Muscle layer of duodenum (tissue), 2 donors: Measurements from ENCODE around the gene HIVEP1.

Source experiments
- H3K27ac ChIP-seq: one replicate; pipeline ENCODE4 v1.7.0; 2013; ENCODE audit warnings: mild to moderate bottlenecking, low read length
- H3K27me3 ChIP-seq: one replicate; pipeline ENCODE4 v1.7.0; 2013; ENCODE audit warnings: low read depth, mild to moderate bottlenecking, control low read depth, low read length
- H3K36me3 ChIP-seq, 2 donors: one replicate each; pipeline ENCODE4 v1.7.0; 2013; ENCODE audit warnings: low read length in 2 of 2, control low read depth in 1 of 2, mild to moderate bottlenecking in 1 of 2; ENCODE audit not compliant: insufficient read depth in 2 of 2, control insufficient read depth in 1 of 2
- H3K4me1 ChIP-seq, 2 donors: one replicate each; pipeline ENCODE4 v1.7.0; 2013; ENCODE audit warnings: low read length in 2 of 2, mild to moderate bottlenecking in 2 of 2, control low read depth in 1 of 2, moderate library complexity in 1 of 2; ENCODE audit not compliant: insufficient read depth in 2 of 2, control insufficient read depth in 1 of 2
- H3K4me3 ChIP-seq, 2 donors: one replicate each; pipeline ENCODE4 v1.7.0; 2013; ENCODE audit warnings: low read length in 2 of 2, low read depth in 1 of 2, mild to moderate bottlenecking in 1 of 2
- H3K9me3 ChIP-seq, 2 donors: one replicate each; pipeline ENCODE4 v1.7.0; 2013; ENCODE audit warnings: low read length in 2 of 2, control low read depth in 1 of 2, mild to moderate bottlenecking in 1 of 2; ENCODE audit not compliant: control insufficient read depth in 1 of 2
- donor health status: healthy.

Gene HIVEP1

DNA sequence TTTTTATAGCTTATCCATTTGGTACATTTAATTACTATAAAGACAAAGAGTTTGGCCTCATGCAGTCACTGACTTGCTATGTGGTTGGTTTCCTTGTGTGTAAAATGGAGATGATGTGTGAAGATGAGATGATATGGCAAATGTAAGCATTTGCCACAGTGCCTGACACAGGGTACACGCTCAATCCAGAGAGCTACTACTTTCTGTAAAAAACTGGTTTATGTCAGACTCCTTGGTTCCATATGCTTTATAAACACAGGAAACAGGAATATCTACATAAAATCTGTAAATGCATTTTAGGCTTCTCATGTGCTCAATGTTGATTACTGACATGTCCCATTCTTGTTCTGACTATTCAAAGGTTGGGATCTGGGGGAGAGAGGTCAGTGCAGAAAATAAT, 10.4 kb downstream of the HIVEP1 start:
- no peaks in the 10 kb centered on the region for H3K9me3 ChIP-seq
- no peak overlapping the region for H3K4me3 ChIP-seq
- peaks cover 8 to 10% of the 10 kb centered on the region in 2 donors for H3K36me3 ChIP-seq
- H3K4me1 ChIP-seq, result peaks cover 4 to 8% of the 10 kb centered on the region in 2 donors
- H3K27me3 ChIP-seq, result no peaks in the 10 kb centered on the region
- H3K27ac ChIP-seq, result no peak overlapping the region

- peaks cover 4 to 8% of the 10 kb centered on the region in 2 donors for H3K4me1 ChIP-seq
- no peak overlapping the region for H3K27ac ChIP-seq
- peaks cover 5 to 8% of the 10 kb centered on the region in 2 donors for H3K36me3 ChIP-seq
- no peak overlapping the region for H3K4me3 ChIP-seq
- no peaks in the 10 kb centered on the region for H3K9me3 ChIP-seq
- no peaks in the 10 kb centered on the region for H3K27me3 ChIP-seq
These were observed 10.9 kb downstream of the HIVEP1 start for GRCh38 chr6:12022953-12023388.

- H3K27me3 ChIP-seq, result no peaks in the 10 kb centered on the region
- H3K4me3 ChIP-seq, result no peak overlapping the region
- H3K36me3 ChIP-seq, result peaks cover 4 to 8% of the 10 kb centered on the region in 2 donors
- H3K9me3 ChIP-seq, result no peaks in the 10 kb centered on the region
- H3K4me1 ChIP-seq, result peaks cover 4 to 8% of the 10 kb centered on the region in 2 donors
- H3K27ac ChIP-seq, result peak overlapping the region; percentile 11
These were observed 12.1 kb downstream of the HIVEP1 start for GRCh38 chr6:12024216-12024615.

GRCh38 chr6:12024699-12025434, 12.8 kb downstream of the HIVEP1 start:
- peak overlapping the region; percentile 11 for H3K27ac ChIP-seq
- H3K4me3 ChIP-seq, result no peak overlapping the region
- peaks cover 0 to 2% of the 10 kb centered on the region in 2 donors for H3K9me3 ChIP-seq
- no peaks in the 10 kb centered on the region for H3K27me3 ChIP-seq
- peaks cover 6 to 10% of the 10 kb centered on the region in 2 donors for H3K36me3 ChIP-seq
- peaks cover 4 to 8% of the 10 kb centered on the region in 2 donors for H3K4me1 ChIP-seq

DNA sequence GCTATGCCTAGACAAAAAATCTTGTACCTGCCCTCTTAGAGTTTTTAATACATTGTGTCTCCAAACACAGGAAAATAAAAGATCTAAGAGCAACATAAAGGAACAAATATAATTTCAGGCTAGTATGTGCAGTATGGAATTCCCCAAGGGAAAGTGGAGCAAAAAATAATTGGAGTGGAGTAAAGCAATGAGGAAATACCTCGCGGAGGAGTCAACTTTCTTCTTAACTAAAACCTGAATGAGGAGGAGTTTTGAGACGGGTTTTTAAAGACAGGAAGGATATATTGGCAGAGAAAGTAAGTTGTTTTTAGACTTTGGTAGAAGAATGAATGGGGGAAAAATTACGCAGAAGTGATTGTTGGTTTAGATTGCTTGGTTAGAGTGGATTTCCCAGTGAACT, 14.0 kb downstream of the HIVEP1 start:
- Histone ChIP-seq H3K27me3 (no peaks in the 10 kb centered on the region), H3K9me3 (peaks cover 0 to 8% of the 10 kb centered on the region in 2 donors), H3K4me1 (peaks cover 4 to 8% of the 10 kb centered on the region in 2 donors), H3K27ac (no peak overlapping the region), H3K36me3 (peaks cover 0 to 10% of the 10 kb centered on the region in 2 donors), H3K4me3 (no peak overlapping the region)

DNA sequence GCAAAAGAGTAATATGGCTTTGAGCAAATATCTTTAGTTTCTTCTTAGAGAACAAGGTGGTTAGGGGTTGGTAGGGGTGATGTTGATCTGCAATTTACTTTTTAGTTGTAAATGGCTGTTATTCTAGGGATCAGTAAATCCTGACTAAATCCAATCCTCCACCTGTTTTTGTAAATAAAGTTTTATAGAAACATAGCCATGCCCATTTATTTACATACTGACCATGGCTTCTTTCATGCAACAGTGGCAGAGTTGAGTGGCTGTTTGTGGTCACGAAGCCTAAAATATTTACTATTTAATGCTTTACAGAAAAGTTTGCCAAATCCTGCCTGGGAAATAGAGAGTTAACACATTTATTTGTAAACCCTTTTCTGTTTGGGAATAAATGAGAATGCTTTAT, 14.7 kb downstream of the HIVEP1 start:
- H3K4me1 ChIP-seq, result peaks cover 4 to 8% of the 10 kb centered on the region in 2 donors
- H3K36me3 ChIP-seq, result peaks cover 0 to 10% of the 10 kb centered on the region in 2 donors
- peaks cover 0 to 8% of the 10 kb centered on the region in 2 donors for H3K9me3 ChIP-seq
- no peak overlapping the region for H3K4me3 ChIP-seq
- no peak overlapping the region for H3K27ac ChIP-seq
- no peaks in the 10 kb centered on the region for H3K27me3 ChIP-seq

GRCh38 chr6:12028213-12028612, 16.1 kb downstream of the HIVEP1 start:
- Histone ChIP-seq H3K9me3 (peaks cover 0 to 8% of the 10 kb centered on the region in 2 donors), H3K27me3 (no peaks in the 10 kb centered on the region), H3K4me1 (peaks cover 4 to 8% of the 10 kb centered on the region in 2 donors), H3K27ac (no peak overlapping the region), H3K4me3 (no peak overlapping the region), H3K36me3 (peaks cover 0 to 10% of the 10 kb centered on the region in 2 donors)

DNA sequence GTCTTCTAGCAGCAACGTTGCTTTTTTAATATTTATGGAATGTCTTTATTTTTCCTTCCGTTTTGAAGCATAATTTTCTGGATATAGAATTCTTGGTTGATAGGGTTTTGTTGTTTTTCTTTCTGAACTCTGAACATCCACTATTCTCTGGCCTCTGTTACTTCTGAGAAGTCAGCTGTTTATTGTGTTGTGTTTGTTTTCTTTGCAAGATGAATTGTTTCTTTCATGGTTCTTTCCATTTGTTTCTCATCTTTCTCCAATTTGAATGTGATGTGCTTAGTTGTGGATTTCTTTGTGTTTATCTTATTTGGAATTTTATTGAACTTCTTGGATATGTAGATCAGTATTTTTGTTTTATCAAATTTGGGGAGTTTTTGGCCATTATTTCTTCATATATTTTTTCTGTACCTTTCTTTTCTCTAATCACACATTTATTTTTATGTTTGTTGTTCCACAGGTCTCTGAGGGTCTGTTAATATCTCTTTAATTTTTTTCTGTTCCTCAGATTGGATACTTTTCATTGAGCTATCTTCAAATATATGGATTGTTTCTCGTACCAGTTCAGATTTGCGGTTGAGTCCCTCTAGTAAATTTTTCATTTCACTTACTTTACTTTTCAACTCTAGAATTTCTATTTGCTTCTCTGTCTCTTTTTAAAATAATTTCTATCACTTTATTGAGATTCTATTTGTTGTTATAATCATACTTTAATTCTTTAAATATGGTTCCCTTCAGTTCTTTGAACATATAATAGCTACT, 18.0 kb downstream of the HIVEP1 start:
- Histone ChIP-seq H3K4me1 (peaks cover 0 to 10% of the 10 kb centered on the region in 2 donors), H3K4me3 (no peak overlapping the region), H3K9me3 (peaks cover 0 to 8% of the 10 kb centered on the region in 2 donors), H3K27ac (no peak overlapping the region), H3K36me3 (peaks cover 0 to 10% of the 10 kb centered on the region in 2 donors), H3K27me3 (no peaks in the 10 kb centered on the region)

- Histone ChIP-seq H3K36me3 (peaks cover 0 to 10% of the 10 kb centered on the region in 2 donors), H3K27ac (no peak overlapping the region), H3K4me3 (no peak overlapping the region), H3K9me3 (peaks cover 0 to 8% of the 10 kb centered on the region in 2 donors), H3K27me3 (no peaks in the 10 kb centered on the region), H3K4me1 (peaks cover 0 to 10% of the 10 kb centered on the region in 2 donors)
These were observed 19.0 kb downstream of the HIVEP1 start for GRCh38 chr6:12030993-12031550.

DNA sequence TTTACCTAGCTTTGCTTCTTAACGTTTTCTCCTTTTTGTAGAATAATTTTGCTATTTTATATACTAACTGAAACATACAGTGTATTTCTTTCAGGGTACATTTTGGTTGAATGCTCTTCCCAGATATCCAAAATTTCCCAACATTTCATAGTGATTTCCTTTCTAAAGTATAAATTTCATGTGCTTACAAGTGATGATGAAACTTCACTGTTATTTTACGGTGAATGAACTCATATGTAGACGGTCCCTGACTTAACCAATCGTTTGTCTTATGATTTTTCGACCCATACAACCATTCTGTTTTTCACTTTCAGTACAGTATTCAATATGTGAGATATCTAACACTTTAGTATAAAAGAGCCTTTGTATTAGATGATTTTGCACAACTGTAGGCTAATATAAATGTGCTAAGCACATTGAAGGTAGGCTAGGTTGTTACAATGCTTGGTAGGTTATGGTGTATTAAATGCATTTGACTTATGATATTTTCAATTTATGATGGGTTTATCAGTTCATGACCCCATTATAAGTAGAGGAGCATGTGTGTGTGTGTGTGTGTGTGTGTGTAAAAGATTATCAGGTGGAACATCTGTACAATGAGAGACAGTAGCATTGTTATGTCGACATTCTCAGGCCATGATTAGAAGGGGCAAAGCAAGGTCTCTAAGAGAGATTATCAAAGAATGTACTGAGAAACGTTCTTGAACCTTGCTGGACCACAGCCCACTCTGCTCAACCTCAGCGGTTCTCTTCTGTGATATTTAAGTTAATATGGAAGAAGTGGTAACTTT, 20.9 kb downstream of the HIVEP1 start:
- no peak overlapping the region for H3K4me3 ChIP-seq
- peaks cover 0 to 8% of the 10 kb centered on the region in 2 donors for H3K9me3 ChIP-seq
- H3K27ac ChIP-seq, result no peak overlapping the region
- H3K27me3 ChIP-seq, result no peaks in the 10 kb centered on the region
- peaks cover 0 to 10% of the 10 kb centered on the region in 2 donors for H3K4me1 ChIP-seq
- H3K36me3 ChIP-seq, result peaks cover 0 to 10% of the 10 kb centered on the region in 2 donors
